Upper lobe of right lung (tissue), 1 donor: ENCODE results near the gene ANP32B. TPM values are rescaled to one million over a fixed set of nuclear protein-coding genes. Genes with fewer than 3 reads are reported as not detected.

ENCODE experiments used
- ATAC-seq: fragments of 200-7000 bp; cut with Tn5 transposase; one replicate; pipeline ENCODE4 v1.9.1; 2020; ENCODE audit warnings: mild to moderate bottlenecking, moderate library complexity
- DNase-seq: peaks from one replicate; pipeline ENCODE4 v3.0.0-alpha.2; 2020
- H3K27ac ChIP-seq: fragments of 200-600 bp; one replicate; pipeline ENCODE4 v1.8.0; 2022
- H3K27me3 ChIP-seq: fragments of 200-600 bp; one replicate; pipeline ENCODE4 v1.8.0; 2022; ENCODE audit warnings: mild to moderate bottlenecking
- H3K36me3 ChIP-seq: fragments of 200-600 bp; one replicate; pipeline ENCODE4 v1.8.0; 2022
- H3K4me1 ChIP-seq: fragments of 200-600 bp; one replicate; pipeline ENCODE4 v1.8.0; 2022
- H3K4me3 ChIP-seq: fragments of 200-600 bp; one replicate; pipeline ENCODE4 v1.8.0; 2022; ENCODE audit warnings: mild to moderate bottlenecking
- H3K9me3 ChIP-seq: fragments of 200-600 bp; one replicate; pipeline ENCODE4 v1.8.0; 2022
- intact Hi-C: fragments of 100-400 bp; cut with DNase I; formaldehyde crosslinking; loops from one replicate; pipeline ENCODE4 v1.11.0; 2022
- total RNA-seq: library from RNA; stranded (reverse); fragmentation: NEBNext Ultra II Directional; extraction: Animal tissue kit (Norgen Biotek cat#: 25700); gene quantifications from one replicate; pipeline ENCODE4 v1.2.1, GENCODE V29; 2021
- TF ChIP-seq, protein P1 (sequence below): fragments of 200-600 bp; IDR thresholded peaks from one replicate; pipeline ENCODE4 v1.8.0; 2022; ENCODE audit warnings: antibody characterized with exemption
- donor health status: DM: no; HTN: yes; CAD: no; lungs with severe emphysema.

ANP32B gene
- total RNA-seq, 1 donor from 2014 or later: 107 TPM

DNA sequence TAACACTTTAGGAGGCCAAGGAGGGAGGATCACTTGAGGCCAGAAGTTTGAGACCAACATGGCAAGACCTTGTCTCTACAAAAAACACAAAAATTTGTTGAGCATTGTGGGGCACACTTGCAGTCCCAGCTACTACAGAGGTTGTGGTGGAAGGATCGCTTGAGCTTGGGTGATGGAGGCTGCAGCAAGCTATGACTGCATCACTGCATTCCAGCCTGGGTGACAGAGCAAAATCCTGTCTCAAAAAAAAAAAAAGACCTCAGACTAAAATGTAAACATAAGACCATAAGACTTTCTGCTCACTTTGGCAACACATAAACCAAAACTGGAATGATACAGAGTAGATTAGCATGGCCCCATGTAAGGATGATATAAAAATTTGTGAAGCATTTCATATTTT lies 48.8 kb downstream of the ANP32B start:
- no peak for DNase-seq
- TF ChIP-seq, protein P1, sequence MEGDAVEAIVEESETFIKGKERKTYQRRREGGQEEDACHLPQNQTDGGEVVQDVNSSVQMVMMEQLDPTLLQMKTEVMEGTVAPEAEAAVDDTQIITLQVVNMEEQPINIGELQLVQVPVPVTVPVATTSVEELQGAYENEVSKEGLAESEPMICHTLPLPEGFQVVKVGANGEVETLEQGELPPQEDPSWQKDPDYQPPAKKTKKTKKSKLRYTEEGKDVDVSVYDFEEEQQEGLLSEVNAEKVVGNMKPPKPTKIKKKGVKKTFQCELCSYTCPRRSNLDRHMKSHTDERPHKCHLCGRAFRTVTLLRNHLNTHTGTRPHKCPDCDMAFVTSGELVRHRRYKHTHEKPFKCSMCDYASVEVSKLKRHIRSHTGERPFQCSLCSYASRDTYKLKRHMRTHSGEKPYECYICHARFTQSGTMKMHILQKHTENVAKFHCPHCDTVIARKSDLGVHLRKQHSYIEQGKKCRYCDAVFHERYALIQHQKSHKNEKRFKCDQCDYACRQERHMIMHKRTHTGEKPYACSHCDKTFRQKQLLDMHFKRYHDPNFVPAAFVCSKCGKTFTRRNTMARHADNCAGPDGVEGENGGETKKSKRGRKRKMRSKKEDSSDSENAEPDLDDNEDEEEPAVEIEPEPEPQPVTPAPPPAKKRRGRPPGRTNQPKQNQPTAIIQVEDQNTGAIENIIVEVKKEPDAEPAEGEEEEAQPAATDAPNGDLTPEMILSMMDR: no peak
- Histone ChIP-seq H3K27ac (no peak overlapping the region), H3K4me3 (no peak overlapping the region), H3K36me3 (no peaks in the 10 kb centered on the region), H3K9me3 (no peaks in the 10 kb centered on the region), H3K4me1 (no peaks in the 10 kb centered on the region), H3K27me3 (no peaks in the 10 kb centered on the region)
- intact Hi-C loops: loop anchor here (10.0 kb wide), 1 partner anchor 107 kb away; the partner anchor contains the start of gene TRMO
- ATAC-seq: no peak

- peak; percentile 82 for DNase-seq
- Histone ChIP-seq H3K9me3 (no peaks in the 10 kb centered on the region), H3K36me3 (no peaks in the 10 kb centered on the region), H3K4me3 (no peak overlapping the region), H3K4me1 (peaks cover 7% of the 10 kb centered on the region), H3K27ac (no peak overlapping the region), H3K27me3 (no peaks in the 10 kb centered on the region)
- ATAC-seq: peak; percentile 96
- TF ChIP-seq, protein P1: peak; percentile 83
- intact Hi-C loops: loop anchor here (10.0 kb wide), 1 partner anchor 110 kb away; the partner anchor contains the start of gene TRMO
Measured at GRCh38 chr9:98034593-98035546, 51.7 kb downstream of the ANP32B start.

DNA sequence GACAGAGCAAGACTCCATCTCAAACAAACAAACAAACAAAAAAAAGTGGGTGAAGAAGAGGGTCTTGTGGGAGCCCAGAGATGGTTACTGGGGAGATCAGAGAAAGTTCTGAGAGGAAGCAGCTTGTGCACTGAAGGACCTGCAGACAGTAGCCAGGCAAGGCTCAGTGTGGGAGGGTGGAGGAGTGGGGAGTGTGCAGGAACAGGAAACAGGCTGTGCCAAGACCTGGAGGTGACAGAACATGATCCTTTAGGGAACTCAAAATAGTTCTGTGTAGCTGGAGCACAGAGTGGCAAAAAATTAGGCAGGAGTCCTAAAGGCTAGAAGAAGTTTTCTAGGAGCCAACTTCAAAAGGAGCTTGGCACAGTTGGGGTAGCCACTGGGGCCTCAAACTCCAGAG lies 54.2 kb downstream of the ANP32B start:
- ATAC-seq: peak; percentile 90

DNA sequence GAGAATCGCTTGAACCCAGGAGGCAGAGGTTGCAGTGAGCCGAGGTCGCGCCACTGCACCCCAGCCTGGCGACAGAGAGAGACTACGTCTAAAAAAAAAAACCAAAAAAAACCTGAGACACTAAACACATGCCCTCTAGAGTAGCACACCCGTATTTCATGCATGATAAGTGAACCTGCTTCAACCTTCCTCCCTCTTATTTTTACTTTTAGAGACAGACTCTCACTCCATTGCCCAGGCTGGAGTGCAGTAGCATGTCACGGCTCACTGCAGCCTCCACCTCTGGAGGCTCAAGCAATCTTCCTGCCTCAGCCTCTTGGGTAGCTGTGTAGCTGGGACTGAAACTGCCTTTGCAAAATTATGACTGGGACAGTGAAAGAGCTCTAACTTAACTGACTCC lies 55.8 kb downstream of the ANP32B start:
- Histone ChIP-seq H3K4me3 (no peak overlapping the region), H3K9me3 (no peaks in the 10 kb centered on the region), H3K4me1 (peaks cover 7% of the 10 kb centered on the region), H3K36me3 (no peaks in the 10 kb centered on the region), H3K27me3 (no peaks in the 10 kb centered on the region), H3K27ac (no peak overlapping the region)
- TF ChIP-seq, protein P1: no peak
- intact Hi-C loops: loop anchor here (10.0 kb wide), 1 partner anchor 114 kb away; the partner anchor contains the start of gene TRMO
- no peak for DNase-seq
- no peak for ATAC-seq

More for the DNA sequence above, 54.2 kb downstream of the ANP32B start:
- TF ChIP-seq, protein P1: no peak
- H3K36me3 ChIP-seq: no peaks in the 10 kb centered on the region
- DNase-seq: no peak
- H3K9me3 ChIP-seq: no peaks in the 10 kb centered on the region
- no peaks in the 10 kb centered on the region for H3K27me3 ChIP-seq
- H3K4me3 ChIP-seq: no peak overlapping the region
- H3K4me1 ChIP-seq: peaks cover 7% of the 10 kb centered on the region
- peak overlapping the region; percentile 36 for H3K27ac ChIP-seq
- intact Hi-C loops: loop anchor here (10.0 kb wide), 1 partner anchor 113 kb away; the partner anchor contains the start of gene TRMO

GRCh38 chr9:98039607-98040017 lies 56.5 kb downstream of the ANP32B start:
- Histone ChIP-seq H3K9me3 (no peaks in the 10 kb centered on the region), H3K4me1 (peaks cover 7% of the 10 kb centered on the region), H3K4me3 (no peak overlapping the region), H3K36me3 (no peaks in the 10 kb centered on the region), H3K27ac (no peak overlapping the region), H3K27me3 (no peaks in the 10 kb centered on the region)
- TF ChIP-seq, protein P1: no peak
- DNase-seq (no peak), ATAC-seq (no peak)
- intact Hi-C loops: loop anchor here (10.0 kb wide), 1 partner anchor 115 kb away; the partner anchor contains the start of gene TRMO
